HEK293 (cell line): ENCODE results near the gene CCDC57.

ENCODE experiments used
- ATF2 ChIP-seq: fragments of 450-650 bp; formaldehyde crosslinking; IDR thresholded peaks from 2 replicates; pipeline ENCODE4 v1.5.1; 2016; ENCODE audit warnings: missing biosample characterization, missing genetic modification characterization, low read depth
- CTCF ChIP-seq: fragments of 450-650 bp; formaldehyde crosslinking; IDR thresholded peaks from 2 replicates; pipeline ENCODE4 v1.5.1; 2016; ENCODE audit warnings: missing biosample characterization, missing genetic modification characterization
- SALL2 ChIP-seq: fragments of 450-650 bp; formaldehyde crosslinking; IDR thresholded peaks from 2 replicates; pipeline ENCODE4 v1.5.0; 2017; ENCODE audit warnings: missing biosample characterization, mild to moderate bottlenecking, missing genetic modification characterization, borderline replicate concordance
- ZBTB10 ChIP-seq: fragments of 450-650 bp; formaldehyde crosslinking; IDR thresholded peaks from 2 replicates; pipeline ENCODE4 v1.5.1; 2016; ENCODE audit warnings: missing biosample characterization, missing genetic modification characterization
- ZNF398 ChIP-seq: fragments of 450-650 bp; formaldehyde crosslinking; IDR thresholded peaks from 2 replicates; pipeline ENCODE4 v1.5.1; 2017; ENCODE audit warnings: missing biosample characterization, missing genetic modification characterization
- ZNF747 ChIP-seq: fragments of 450-650 bp; formaldehyde crosslinking; IDR thresholded peaks from 2 replicates; pipeline ENCODE4 v1.5.1; 2016; ENCODE audit warnings: missing biosample characterization, missing genetic modification characterization
- ZNF776 ChIP-seq: fragments of 450-650 bp; formaldehyde crosslinking; IDR thresholded peaks from 2 replicates; pipeline ENCODE4 v1.5.0; 2017; ENCODE audit warnings: missing biosample characterization, missing genetic modification characterization, borderline replicate concordance

- TF ChIP-seq CTCF (tag by site-specific recombination) (no peak), ZBTB10 (tag by site-specific recombination) (no peak), ZNF747 (tag by site-specific recombination) (no peak), ZNF398 (tag by site-specific recombination) (no peak), SALL2 (tag by site-specific recombination) (no peak), ZNF776 (tag by site-specific recombination) (no peak), ATF2 (0 out of 2 replicates have a peak, but pooled peaks have one; percentile 60)
Observed at GRCh38 chr17:82090549-82091263, 121.9 kb downstream of the CCDC57 start.
